IMR-90 (cell line): ENCODE results near the gene CHRNA5.

ENCODE experiments used
- CEBPB ChIP-seq: IDR thresholded peaks from 2 replicates; pipeline ENCODE4 v1.6.1; 2012; ENCODE audit warnings: low read depth, low read length, improper control_type of control experiment
- CHD1 ChIP-seq: IDR thresholded peaks from 2 replicates; pipeline ENCODE4 v1.6.1; 2012; ENCODE audit warnings: low read depth, low read length, improper control_type of control experiment
- CTCF ChIP-seq: conservative IDR thresholded peaks from 2 replicates; pipeline ENCODE4 v1.5.1; 2012; ENCODE audit warnings: mild to moderate bottlenecking, low read depth, low read length, improper control_type of control experiment
- POLR2A ChIP-seq: IDR thresholded peaks from 2 replicates; pipeline ENCODE4 v1.6.1; 2012; ENCODE audit warnings: mild to moderate bottlenecking, low read depth, low read length
- RFX5 ChIP-seq: IDR thresholded peaks from 2 replicates; pipeline ENCODE4 v1.8.0; 2012; ENCODE audit warnings: low read depth, mild to moderate bottlenecking, low read length, moderate library complexity
- USF2 ChIP-seq: fragments of 150-350 bp; IDR thresholded peaks from 2 replicates; pipeline ENCODE4 v1.6.1; 2017; ENCODE audit warnings: mild to moderate bottlenecking, antibody characterized with exemption, low read length, low read depth

- TF ChIP-seq USF2 (no peak), CTCF (no peak), CEBPB (no peak; the same call in 1 of the 2 replicates), POLR2A (no peak), RFX5 (no peak), CHD1 (no peak)
These were observed 24.2 kb upstream of the CHRNA5 start for GRCh38 chr15:78540871-78541743.
